Measurements from ENCODE around the gene FRMPD4. TPM values are rescaled to one million over a fixed set of nuclear protein-coding genes. Genes with fewer than 3 reads are reported as not detected.

The FRMPD4 gene
- total and polyA plus RNA-seq, 12 donors, result under 0.01 to 0.06 (median 0.02) TPM; not detected in 7

DNA sequence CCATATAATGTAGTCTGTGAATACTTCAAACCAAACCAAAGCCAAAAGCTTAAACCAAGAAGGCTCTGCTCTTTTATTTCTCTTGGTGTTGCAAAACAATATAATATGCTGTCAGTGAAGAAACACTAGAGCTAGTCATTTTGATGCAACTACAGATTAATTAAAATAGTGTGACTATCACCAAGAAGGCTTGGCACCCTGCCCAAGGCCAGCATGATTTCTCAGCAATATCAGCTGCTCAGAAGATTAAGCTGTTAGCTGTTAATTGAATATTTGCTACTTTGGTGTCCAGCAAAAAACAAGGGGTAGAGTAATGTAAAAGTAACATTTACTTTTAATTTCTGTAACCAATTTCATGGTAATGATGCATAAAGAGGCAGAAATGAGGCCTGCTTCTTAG is 548.1 kb downstream of the FRMPD4 start:
- no peak overlapping the region for H3K4me3 ChIP-seq
- H3K36me3 ChIP-seq (replicated peaks in 1 of 2), result no peaks in the 10 kb centered on the region
- DNase-seq, result no peak
- H3K4me1 ChIP-seq (replicated peaks in 1 of 2), result no peaks in the 10 kb centered on the region
- TF ChIP-seq POLR2A (IDR thresholded peaks at IDR 0.05) (no peak), CTCF (IDR thresholded peaks at IDR 0.05) (no peak)
- intact Hi-C loops (cut with DNase I), result no loop called here
- no peak overlapping the region for H3K27ac ChIP-seq
- H3K27me3 ChIP-seq, result peaks cover 17% of the 10 kb centered on the region
- H3K9me3 ChIP-seq (replicated peaks in 1 of 3), result no peaks in the 10 kb centered on the region

- no peaks in the 10 kb centered on the region for H3K4me1 ChIP-seq (replicated peaks in 1 of 2)
- TF ChIP-seq CTCF (IDR thresholded peaks at IDR 0.05), result no peak
- no peak for TF ChIP-seq POLR2A (IDR thresholded peaks at IDR 0.05)
- no peak overlapping the region for H3K4me3 ChIP-seq
- whole genome bisulfite sequencing, 4 donors, result 56 to 90% (median 81%) methylated on average over 3 of the region's 3 CpGs
- intact Hi-C loops (cut with DNase I), result no loop called here
- peaks cover 11% of the 10 kb centered on the region for H3K27me3 ChIP-seq
- no peak overlapping the region for H3K27ac ChIP-seq
- no peaks in the 10 kb centered on the region for H3K36me3 ChIP-seq (replicated peaks in 1 of 2)
- DNase-seq, result no peak
- no peaks in the 10 kb centered on the region for H3K9me3 ChIP-seq (replicated peaks in 1 of 3)
Observed at GRCh38 chrX:12690646-12691045, 552.4 kb downstream of the FRMPD4 start.

DNA sequence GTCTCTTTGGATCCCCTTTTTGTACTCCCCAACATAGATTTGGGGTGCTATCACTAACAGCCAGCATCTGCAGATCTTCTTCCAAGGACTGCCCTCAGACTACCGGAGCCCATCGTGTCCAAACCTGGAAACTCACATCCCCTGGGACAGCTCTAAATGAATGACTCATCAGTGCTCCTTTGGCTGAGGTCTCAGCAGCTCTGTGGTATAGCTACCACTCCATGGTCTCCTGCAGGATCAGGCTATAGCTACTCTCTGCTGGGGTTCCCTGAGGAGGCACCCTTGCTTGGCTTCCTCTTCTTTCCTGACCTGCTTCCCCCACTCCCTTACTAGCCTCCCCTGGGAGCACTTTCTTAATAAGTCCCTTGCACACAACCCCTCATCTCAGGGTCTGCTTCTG is 555.5 kb downstream of the FRMPD4 start:
- DNase-seq, result no peak
- no peak overlapping the region for H3K27ac ChIP-seq
- WGBS, 4 donors, result 75 to 88% (median 84%) methylated on average over 2 of the region's 2 CpGs
- TF ChIP-seq CTCF (IDR thresholded peaks at IDR 0.05) (no peak), POLR2A (IDR thresholded peaks at IDR 0.05) (no peak)
- H3K9me3 ChIP-seq (replicated peaks in 1 of 3), result no peaks in the 10 kb centered on the region
- intact Hi-C loops (cut with DNase I), result no loop called here
- H3K36me3 ChIP-seq (replicated peaks in 1 of 2), result no peaks in the 10 kb centered on the region
- H3K4me3 ChIP-seq, result no peak overlapping the region
- H3K4me1 ChIP-seq (replicated peaks in 1 of 2), result no peaks in the 10 kb centered on the region
- H3K27me3 ChIP-seq, result peaks cover 20% of the 10 kb centered on the region

GRCh38 chrX:12700745-12701144 is 562.5 kb downstream of the FRMPD4 start:
- 42 to 55% (median 49%) methylated on average over 4 of the region's 4 CpGs for WGBS, 4 donors
- Histone ChIP-seq H3K36me3 (replicated peaks in 1 of 2) (no peaks in the 10 kb centered on the region), H3K27me3 (peaks cover 15% of the 10 kb centered on the region), H3K4me1 (replicated peaks in 1 of 2) (no peaks in the 10 kb centered on the region), H3K9me3 (replicated peaks in 1 of 3) (no peaks in the 10 kb centered on the region), H3K4me3 (no peak overlapping the region), H3K27ac (no peak overlapping the region)
- no peak for TF ChIP-seq CTCF (IDR thresholded peaks at IDR 0.05)
- no peak for TF ChIP-seq POLR2A (IDR thresholded peaks at IDR 0.05)
- DNase-seq, result no peak
- intact Hi-C loops (cut with DNase I), result no loop called here

Measured in adrenal gland (tissue), 12 donors.